Kidney capillary endothelial cell (primary cell): ENCODE measurements around the gene C1QL1.

Experiments used
- DNase-seq: peaks from one replicate; pipeline ENCODE4 v3.0.0-alpha.2; 2018; ENCODE audit warnings: low spot score

Gene C1QL1

DNA sequence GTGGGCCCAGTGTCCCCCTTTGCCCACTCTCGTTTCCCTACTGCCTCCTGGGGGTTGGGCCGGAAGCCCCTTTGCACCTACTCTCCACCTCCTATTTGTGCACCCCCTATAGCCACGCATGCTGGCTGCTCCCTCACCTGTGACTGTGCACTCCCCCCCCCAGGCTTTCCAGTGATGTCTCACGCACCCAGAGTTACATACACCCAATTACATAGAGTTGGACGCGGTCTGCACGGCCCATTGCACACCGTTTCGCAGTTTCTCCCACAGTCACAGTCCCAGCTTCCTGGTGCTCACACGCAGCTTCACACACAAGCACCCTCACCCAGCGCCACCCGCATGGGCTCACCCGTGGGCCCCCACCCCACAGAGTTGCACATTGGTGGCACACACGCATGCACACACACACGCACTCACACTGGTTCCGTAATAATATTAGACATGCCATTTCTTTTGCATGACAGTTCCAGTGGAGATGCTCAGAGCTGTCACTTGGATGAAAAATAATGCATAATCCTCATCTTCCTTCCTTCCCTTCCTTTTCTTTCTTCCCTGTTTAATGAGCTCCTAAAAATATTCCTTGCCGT, 21.5 kb upstream of the C1QL1 start:
- DNase-seq = no peak

GRCh38 chr17:44988044-44988942, 20.2 kb upstream of the C1QL1 start:
- DNase-seq = no peak

DNA sequence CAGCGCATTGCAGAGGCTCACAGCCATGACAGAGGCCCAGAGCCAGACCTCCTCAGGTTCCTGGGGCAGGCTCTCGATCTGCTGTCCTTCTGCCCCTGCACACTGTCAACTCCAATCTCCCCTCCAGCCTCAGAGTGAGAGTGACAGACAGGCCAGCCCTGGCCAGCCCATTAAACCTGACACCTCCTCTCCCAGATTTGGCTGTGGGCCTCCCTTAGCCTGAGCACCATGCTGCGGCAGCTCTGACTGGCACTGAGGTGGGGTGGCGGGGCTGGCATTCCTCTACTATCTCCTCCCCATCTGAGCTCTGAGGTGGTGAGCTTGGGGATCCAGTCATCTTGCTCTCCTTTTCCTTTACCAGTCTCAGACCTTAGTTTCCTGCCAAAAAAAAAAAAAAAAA, 15.5 kb upstream of the C1QL1 start:
- DNase-seq = no peak

- no peak for DNase-seq
Observed at GRCh38 chr17:44982113-44982702, 14.1 kb upstream of the C1QL1 start.

DNA sequence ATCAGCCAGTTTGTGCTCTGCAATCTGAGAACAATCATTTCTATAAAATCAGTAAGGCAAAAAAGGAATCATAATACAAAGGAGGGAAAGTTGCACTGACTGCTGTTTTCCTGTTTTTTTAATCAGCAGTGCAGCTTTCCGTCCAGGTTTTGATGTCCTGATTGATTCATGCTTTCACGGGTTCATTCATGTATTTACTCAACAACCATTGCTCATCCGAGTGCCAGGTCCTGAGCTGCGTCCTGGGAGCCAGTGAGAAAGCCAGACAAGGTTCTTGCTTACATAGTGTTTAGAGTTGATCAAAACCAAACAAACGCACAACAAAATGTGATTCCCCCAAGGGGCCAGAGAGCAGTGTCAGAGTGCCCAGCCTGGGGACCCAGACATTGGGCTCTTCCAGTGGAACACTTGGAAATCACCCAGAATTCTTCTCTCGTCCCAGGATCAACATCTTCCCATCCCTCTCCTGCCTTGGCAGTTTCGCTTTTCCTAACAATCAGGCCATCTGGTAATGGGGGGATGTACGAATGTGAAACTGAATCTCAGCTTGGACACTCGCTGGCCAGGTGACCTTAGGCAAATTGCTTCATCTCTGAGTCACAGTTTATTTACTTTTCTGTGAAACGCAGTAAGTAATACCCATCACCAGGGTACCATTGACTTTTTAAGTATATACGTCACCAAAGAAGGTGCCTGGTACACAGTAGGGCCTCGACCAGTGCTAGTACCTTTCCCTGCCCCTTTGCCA, 13.3 kb upstream of the C1QL1 start:
- DNase-seq = no peak

GRCh38 chr17:44979426-44979995, 11.4 kb upstream of the C1QL1 start:
- no peak for DNase-seq

GRCh38 chr17:44978807-44979206, 10.7 kb upstream of the C1QL1 start:
- no peak for DNase-seq

DNA sequence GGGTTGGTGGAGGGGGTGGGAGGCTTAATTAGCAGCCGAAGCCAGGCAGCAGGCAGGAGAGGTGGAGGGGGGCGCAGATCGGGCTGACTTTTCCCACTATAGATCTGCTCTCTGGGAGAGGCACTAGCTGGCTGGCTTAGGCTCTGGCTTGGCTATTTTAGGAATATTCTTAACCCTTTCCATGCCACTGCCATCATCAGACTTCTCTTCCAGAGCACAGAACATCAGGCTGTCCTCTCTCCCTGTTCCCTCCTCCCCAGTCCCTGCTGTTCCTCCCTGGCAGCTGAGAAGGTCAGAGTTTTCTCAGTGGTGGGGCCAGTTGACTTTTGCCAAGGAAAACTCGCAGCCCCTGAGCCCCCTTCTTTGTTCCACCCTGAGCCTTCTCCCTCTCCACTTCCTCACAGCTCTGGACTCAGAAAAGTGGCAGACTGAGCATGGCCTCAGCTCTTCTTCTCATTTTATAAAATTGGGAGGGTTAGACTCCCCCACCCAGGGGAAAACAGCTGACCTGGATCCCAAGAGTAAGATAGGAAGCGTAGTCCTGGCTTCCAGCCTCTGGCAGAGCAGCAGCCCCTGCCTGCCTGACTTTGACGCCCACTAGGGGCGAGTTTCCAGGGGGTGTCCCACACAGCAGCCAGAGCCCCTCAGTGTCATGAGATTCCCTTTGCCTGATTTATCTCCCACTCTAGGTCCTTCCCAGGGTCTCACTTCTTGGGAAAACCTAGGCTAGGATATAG, 9.9 kb upstream of the C1QL1 start:
- DNase-seq = no peak

DNA sequence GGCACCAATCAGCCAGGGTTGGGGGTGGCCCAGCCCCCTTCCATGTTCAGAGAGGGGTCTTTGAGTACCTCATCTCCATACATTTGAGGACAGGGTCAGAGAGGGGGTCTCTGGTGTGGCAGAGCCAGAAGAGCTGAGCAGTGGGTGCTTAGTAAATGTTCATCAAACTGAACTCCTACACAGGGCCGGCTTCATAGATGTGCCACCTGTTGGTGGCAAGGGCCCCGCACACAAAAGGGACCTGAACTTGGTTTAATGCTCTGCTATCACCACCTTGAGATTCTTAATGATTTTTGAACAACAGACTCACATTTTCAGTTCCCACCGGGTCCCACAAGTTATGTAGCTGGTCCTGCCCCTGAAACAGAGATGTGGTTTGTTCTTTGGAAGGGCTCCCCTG, 9.0 kb upstream of the C1QL1 start:
- DNase-seq = no peak

DNA sequence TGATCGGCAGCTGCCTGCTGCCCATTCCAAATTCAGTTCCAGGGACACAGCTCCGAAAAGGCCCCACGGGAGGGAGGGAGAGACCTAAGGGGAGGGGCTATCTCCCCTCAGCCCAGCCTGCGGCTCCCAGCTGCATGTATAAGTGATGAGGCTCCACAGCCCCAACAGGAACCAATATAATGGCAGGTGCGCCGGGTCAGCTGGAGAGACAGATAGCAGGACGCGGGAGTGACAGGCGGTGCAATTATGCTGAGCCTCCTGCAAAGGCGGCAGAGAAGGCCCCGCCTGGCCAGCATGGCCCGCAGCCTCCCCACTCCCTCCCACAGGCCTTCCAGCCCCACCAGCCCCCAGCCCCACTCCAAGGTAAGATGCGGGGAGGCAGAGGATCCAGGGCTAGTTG, 8.1 kb upstream of the C1QL1 start:
- no peak for DNase-seq

- no peak for DNase-seq
Observed at GRCh38 chr17:44972953-44973352, 4.8 kb upstream of the C1QL1 start.

DNA sequence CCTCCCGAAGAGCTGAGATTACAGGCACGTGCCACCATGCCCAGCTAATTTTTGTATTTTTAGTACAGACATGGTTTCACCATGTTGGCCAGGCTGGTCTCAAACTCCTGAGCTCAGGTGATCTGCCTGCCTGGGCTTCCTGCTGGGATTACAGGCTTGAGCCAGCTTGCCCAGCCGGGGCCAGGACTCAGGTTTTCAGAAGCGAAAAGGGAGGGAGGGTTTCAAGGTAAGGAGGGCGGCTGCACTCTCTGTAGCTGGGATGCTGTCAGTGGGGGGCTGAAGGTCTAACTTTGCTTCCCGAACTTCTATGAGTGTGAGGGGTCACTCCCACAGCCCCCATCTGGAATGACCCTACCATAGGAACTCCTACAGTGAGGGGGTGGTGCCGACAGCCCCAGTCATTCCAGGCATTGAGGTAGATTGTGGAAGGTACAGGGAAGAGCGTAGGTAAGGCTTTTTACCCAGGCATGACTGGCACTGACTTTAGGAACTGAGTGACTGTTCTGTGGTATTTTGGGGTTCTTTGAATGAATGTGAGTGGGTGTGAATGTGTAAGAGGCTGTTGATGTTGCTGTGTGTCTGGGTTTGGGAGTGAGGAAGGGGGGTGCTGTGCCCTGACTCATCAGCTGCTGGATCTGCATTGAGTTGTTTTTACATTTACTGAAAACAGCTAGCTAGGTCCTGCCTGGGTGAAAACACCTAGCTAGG, 3.8 kb upstream of the C1QL1 start:
- no peak for DNase-seq

DNA sequence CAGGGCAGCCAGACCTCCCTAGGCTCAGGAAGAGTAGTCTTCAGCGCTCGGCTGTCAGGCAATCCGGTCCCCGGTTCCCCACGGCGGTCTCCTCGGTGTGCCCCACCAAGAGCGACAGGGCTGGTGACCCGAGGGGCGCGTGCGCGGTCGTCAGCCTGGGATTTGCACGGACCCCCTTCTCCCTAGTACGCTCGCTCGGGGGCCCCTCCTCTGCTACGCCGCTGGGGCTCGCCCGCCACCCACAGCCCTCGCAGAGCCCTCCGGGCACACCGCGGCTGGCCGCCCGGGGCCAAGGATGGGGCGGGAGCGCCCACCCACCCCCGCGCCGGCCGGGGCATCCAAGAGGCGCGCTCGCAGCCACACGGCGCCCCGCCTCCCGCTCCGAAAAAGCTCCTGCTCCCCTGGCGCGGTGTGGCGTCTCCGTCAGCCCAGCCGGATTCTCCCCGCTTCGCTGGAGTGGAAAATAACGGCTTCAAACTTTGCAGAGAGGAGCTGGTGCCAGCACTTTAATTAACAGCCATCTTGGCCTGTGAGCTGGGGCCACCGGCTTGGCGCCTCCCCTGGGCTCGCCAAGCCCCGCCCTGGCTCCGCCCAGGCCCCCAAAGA, 2.1 kb upstream of the C1QL1 start:
- DNase-seq = no peak

- DNase-seq = no peak
Observed at GRCh38 chr17:44969144-44969780, 1.2 kb upstream of the C1QL1 start.

- no peak for DNase-seq
Observed at GRCh38 chr17:44967907-44968224, 237 bp downstream of the C1QL1 start.

DNA sequence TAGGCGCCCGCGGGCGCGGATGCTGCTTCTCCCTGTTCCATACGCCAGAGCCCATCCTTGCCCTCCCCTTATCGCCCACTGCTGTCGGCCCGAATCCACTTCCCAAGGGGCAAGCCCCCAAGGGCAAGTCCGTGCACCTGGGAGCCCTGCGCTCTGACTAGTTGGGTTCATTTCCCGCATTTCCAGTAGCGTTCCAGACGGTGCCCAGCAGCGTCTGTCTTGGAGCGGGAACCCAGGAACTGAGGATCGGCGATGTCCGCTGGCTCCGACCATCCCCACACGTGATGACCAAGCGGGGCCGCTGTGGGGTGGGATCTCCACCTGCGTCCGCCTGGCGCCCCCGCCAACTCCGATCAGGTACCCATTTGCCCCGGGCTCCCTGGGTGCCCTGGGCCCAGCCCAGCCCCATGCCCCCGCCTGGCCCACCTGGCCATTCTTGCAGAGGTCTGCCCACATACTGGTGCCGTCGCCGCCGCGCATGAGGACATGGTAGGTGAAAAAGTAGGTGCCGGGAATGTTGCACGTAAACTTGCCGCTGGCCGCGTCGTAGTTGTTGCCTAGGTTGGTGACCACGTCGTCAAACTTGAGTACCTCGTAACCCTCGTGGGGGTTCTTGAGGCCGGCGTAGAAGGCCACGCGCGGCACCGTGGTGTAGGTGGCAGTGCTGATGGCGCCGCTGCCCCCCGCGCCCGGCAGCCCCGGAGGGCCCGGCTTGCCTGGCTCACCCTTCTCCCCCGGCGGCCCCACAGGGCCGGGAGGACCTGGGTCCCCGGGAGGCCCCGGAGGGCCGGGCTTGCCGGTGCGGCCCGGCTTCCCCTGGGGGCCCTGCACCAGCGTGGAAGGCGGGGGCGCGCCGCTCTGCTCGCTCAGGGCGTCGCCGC, 837 bp downstream of the C1QL1 start:
- no peak for DNase-seq

GRCh38 chr17:44966348-44967025, 1.6 kb downstream of the C1QL1 start:
- no peak for DNase-seq

- DNase-seq = no peak
Observed at GRCh38 chr17:44965481-44966234, 2.4 kb downstream of the C1QL1 start.
